ENCODE results near the gene FXR2. TPM values are rescaled to one million over a fixed set of nuclear protein-coding genes. Genes with fewer than 3 reads are reported as not detected.

FXR2 gene
- total RNA-seq, 1 experiment from 2014 or later, result 40.5 TPM

- H4K20me1 ChIP-seq (ENCODE audit: insufficient read depth, low read depth, low read length), result peaks cover 10% of the 10 kb centered on the region; the same call in 1 of the 2 replicates
- peak overlapping the region; percentile 86 for H3K4me3 ChIP-seq (ENCODE audit: low read length)
- H3K9me2 ChIP-seq (replicated peaks; ENCODE audit: insufficient read depth, low read length), result no peaks in the 10 kb centered on the region
- peak overlapping the region; percentile 88 for H3K4me2 ChIP-seq (ENCODE audit: low read depth, low read length, poor library complexity, severe bottlenecking)
- peak overlapping the region; percentile 62 for H3K27ac ChIP-seq (ENCODE audit: low read length)
- peaks cover 31% of the 10 kb centered on the region for H3K36me3 ChIP-seq (ENCODE audit: insufficient read depth, low read length)
- peak overlapping the region; percentile 87 for H3K9ac ChIP-seq (ENCODE audit: low read length)
- H3K27me3 ChIP-seq (ENCODE audit: low read length), result no peaks in the 10 kb centered on the region
- H3K4me1 ChIP-seq (ENCODE audit: low read length), result peaks cover 44% of the 10 kb centered on the region
- DNase-seq, result peak; percentile 72
- no peak overlapping the region for H2AFZ ChIP-seq (ENCODE audit: low read length)
- peaks cover 48% of the 10 kb centered on the region for H3K79me2 ChIP-seq (ENCODE audit: low read length)
- no peaks in the 10 kb centered on the region for H3K9me3 ChIP-seq (ENCODE audit: low read length)
These were observed 52.5 kb downstream of the FXR2 start for GRCh38 chr17:7562208-7562605.

DNA sequence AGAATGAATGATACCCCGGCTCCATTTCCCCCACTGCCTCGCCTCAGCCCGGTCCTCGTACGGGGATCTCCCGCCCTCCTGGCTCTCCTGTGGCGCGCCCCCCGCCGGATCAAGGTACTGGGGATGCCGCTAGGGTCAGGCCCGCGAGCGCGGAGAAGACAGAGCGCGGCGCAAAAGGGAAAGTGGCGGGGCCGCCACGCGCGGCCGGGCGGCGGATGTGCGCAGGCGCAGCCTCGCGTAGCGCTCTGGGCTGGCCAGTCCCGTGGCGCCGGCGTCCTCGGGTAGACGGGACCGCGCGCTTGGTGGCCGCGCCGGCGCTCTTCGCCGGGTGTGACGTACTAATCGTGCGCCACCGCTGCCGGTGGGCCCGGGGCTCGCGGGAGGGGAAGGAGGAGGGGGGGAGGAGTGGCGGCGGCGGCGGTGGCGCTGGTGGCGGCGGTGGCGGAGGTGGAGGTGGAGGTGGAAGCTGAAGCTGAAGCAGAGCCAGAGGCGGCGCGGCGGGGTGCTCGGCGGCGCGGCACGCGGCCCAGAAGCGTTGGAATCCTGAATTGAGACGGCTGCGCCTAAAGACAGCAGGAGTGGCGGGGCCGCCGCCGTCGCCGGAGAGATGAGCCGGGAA, 53.0 kb downstream of the FXR2 start, which contains the start of gene SENP3:
Gene SENP3 (plus strand): TSS at position 331 of the 619 bp plus-strand sequence. CDS start 1,158 bp downstream, outside the sequence.
- peak within 1 kb of the TSS; percentile 81 for H3K27ac ChIP-seq (ENCODE audit: low read length)
- peak; percentile 96 for DNase-seq
- peaks cover 44% of the 10 kb centered on the region for H3K4me1 ChIP-seq (ENCODE audit: low read length)
- peak within 1 kb of the TSS; percentile 87 for H3K9ac ChIP-seq (ENCODE audit: low read length)
- H3K9me3 ChIP-seq (ENCODE audit: low read length), result no peaks in the 10 kb centered on the region
- H3K27me3 ChIP-seq (ENCODE audit: low read length), result no peaks in the 10 kb centered on the region
- peaks cover 26% of the 10 kb centered on the region for H3K36me3 ChIP-seq (ENCODE audit: insufficient read depth, low read length)
- peaks cover 48% of the 10 kb centered on the region for H3K79me2 ChIP-seq (ENCODE audit: low read length)
- peaks cover 10% of the 10 kb centered on the region; the same call in 1 of the 2 replicates for H4K20me1 ChIP-seq (ENCODE audit: insufficient read depth, low read depth, low read length)
- peak within 1 kb of the TSS; percentile 92 for H2AFZ ChIP-seq (ENCODE audit: low read length)
- H3K9me2 ChIP-seq (replicated peaks; ENCODE audit: insufficient read depth, low read length), result no peaks in the 10 kb centered on the region
- H3K4me2 ChIP-seq (ENCODE audit: low read depth, low read length, poor library complexity, severe bottlenecking), result peak within 1 kb of the TSS; percentile 88
- H3K4me3 ChIP-seq (ENCODE audit: low read length), result peak within 1 kb of the TSS; percentile 86

GRCh38 chr17:7561028-7561575, 53.6 kb downstream of the FXR2 start:
- Histone ChIP-seq H3K79me2 (ENCODE audit: low read length) (peaks cover 48% of the 10 kb centered on the region), H3K9ac (ENCODE audit: low read length) (peak overlapping the region; percentile 87), H3K4me2 (ENCODE audit: low read depth, low read length, poor library complexity, severe bottlenecking) (peak overlapping the region; percentile 88), H4K20me1 (ENCODE audit: insufficient read depth, low read depth, low read length) (peaks cover 10% of the 10 kb centered on the region; the same call in 1 of the 2 replicates), H3K4me1 (ENCODE audit: low read length) (peaks cover 44% of the 10 kb centered on the region), H3K9me2 (replicated peaks; ENCODE audit: insufficient read depth, low read length) (no peaks in the 10 kb centered on the region), H3K9me3 (ENCODE audit: low read length) (no peaks in the 10 kb centered on the region), H2AFZ (ENCODE audit: low read length) (peak overlapping the region; percentile 92), H3K27me3 (ENCODE audit: low read length) (no peaks in the 10 kb centered on the region), H3K27ac (ENCODE audit: low read length) (peak overlapping the region; percentile 81), H3K4me3 (ENCODE audit: low read length) (peak overlapping the region; percentile 86), H3K36me3 (ENCODE audit: insufficient read depth, low read length) (peaks cover 24% of the 10 kb centered on the region)
- peak; percentile 92 for DNase-seq

DNA sequence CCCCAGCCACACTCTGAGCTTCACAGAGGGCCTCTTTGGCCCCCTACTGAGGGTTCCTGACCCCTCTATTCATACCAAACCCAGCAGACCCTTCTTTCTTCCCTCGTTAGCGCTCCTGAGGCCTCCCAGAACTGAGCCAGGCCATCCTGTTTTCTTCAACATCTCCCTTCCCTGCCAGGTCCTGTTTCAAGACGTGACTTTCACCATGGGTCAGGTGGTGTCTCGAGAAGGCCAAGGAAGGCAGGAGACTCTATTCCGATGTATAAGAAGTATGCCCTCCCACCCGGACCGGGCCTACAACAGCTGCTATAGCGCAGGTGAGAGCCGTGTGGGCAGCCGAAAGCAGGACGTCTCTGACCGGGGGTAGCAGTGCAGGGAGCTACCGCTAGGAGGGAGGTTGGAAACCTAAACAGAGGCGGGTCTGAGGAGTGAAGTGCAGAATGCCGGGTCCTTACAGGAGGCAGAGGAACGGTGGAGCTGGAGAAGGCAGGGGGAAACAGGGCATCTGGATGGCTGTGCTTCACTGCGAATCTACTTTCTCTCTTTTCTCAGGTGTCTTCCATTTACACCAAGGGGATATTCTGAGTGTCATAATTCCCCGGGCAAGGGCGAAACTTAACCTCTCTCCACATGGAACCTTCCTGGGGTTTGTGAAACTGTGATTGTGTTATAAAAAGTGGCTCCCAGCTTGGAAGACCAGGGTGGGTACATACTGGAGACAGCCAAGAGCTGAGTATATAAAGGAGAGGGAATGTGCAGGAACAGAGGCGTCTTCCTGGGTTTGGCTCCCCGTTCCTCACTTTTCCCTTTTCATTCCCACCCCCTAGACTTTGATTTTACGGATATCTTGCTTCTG, 54.3 kb downstream of the FXR2 start:
- Histone ChIP-seq H3K9me3 (ENCODE audit: low read length) (no peaks in the 10 kb centered on the region), H3K79me2 (ENCODE audit: low read length) (peaks cover 43% of the 10 kb centered on the region), H3K27ac (ENCODE audit: low read length) (no peak overlapping the region), H3K36me3 (ENCODE audit: insufficient read depth, low read length) (peaks cover 19% of the 10 kb centered on the region), H3K27me3 (ENCODE audit: low read length) (no peaks in the 10 kb centered on the region), H3K4me2 (ENCODE audit: low read depth, low read length, poor library complexity, severe bottlenecking) (peak overlapping the region; percentile 88), H4K20me1 (ENCODE audit: insufficient read depth, low read depth, low read length) (peaks cover 9% of the 10 kb centered on the region; the same call in 1 of the 2 replicates), H3K4me3 (ENCODE audit: low read length) (peak overlapping the region; percentile 86), H2AFZ (ENCODE audit: low read length) (no peak overlapping the region), H3K9me2 (replicated peaks; ENCODE audit: insufficient read depth, low read length) (no peaks in the 10 kb centered on the region), H3K9ac (ENCODE audit: low read length) (peak overlapping the region; percentile 87), H3K4me1 (ENCODE audit: low read length) (peaks cover 44% of the 10 kb centered on the region)
- DNase-seq, result peak; percentile 88

GRCh38 chr17:7559320-7560171, 55.2 kb downstream of the FXR2 start:
- Histone ChIP-seq H3K9me3 (ENCODE audit: low read length) (no peaks in the 10 kb centered on the region), H4K20me1 (ENCODE audit: insufficient read depth, low read depth, low read length) (peaks cover 3% of the 10 kb centered on the region; the same call in 1 of the 2 replicates), H3K79me2 (ENCODE audit: low read length) (peaks cover 35% of the 10 kb centered on the region), H3K9ac (ENCODE audit: low read length) (no peak overlapping the region), H3K27ac (ENCODE audit: low read length) (no peak overlapping the region), H3K36me3 (ENCODE audit: insufficient read depth, low read length) (peaks cover 11% of the 10 kb centered on the region), H3K9me2 (replicated peaks; ENCODE audit: insufficient read depth, low read length) (no peaks in the 10 kb centered on the region), H2AFZ (ENCODE audit: low read length) (no peak overlapping the region), H3K4me2 (ENCODE audit: low read depth, low read length, poor library complexity, severe bottlenecking) (peak overlapping the region; percentile 88), H3K4me1 (ENCODE audit: low read length) (peaks cover 44% of the 10 kb centered on the region), H3K27me3 (ENCODE audit: low read length) (no peaks in the 10 kb centered on the region), H3K4me3 (ENCODE audit: low read length) (no peak overlapping the region)
- DNase-seq, result no peak

- H3K9ac ChIP-seq (ENCODE audit: low read length), result peak within 1 kb of the TSS; percentile 38
- peaks cover 38% of the 10 kb centered on the region for H3K4me1 ChIP-seq (ENCODE audit: low read length)
- peaks cover 3% of the 10 kb centered on the region; the same call in 1 of the 2 replicates for H4K20me1 ChIP-seq (ENCODE audit: insufficient read depth, low read depth, low read length)
- H3K79me2 ChIP-seq (ENCODE audit: low read length), result peaks cover 27% of the 10 kb centered on the region
- no peaks in the 10 kb centered on the region for H3K27me3 ChIP-seq (ENCODE audit: low read length)
- no peaks in the 10 kb centered on the region for H3K9me3 ChIP-seq (ENCODE audit: low read length)
- no peak within 1 kb of the TSS for H3K27ac ChIP-seq (ENCODE audit: low read length)
- H2AFZ ChIP-seq (ENCODE audit: low read length), result no peak within 1 kb of the TSS
- peak within 1 kb of the TSS; percentile 28 for H3K4me2 ChIP-seq (ENCODE audit: low read depth, low read length, poor library complexity, severe bottlenecking)
- H3K4me3 ChIP-seq (ENCODE audit: low read length), result no peak within 1 kb of the TSS
- peaks cover 5% of the 10 kb centered on the region; the same call in 1 of the 2 replicates for H3K36me3 ChIP-seq (ENCODE audit: insufficient read depth, low read length)
- no peak for DNase-seq
- no peaks in the 10 kb centered on the region for H3K9me2 ChIP-seq (replicated peaks; ENCODE audit: insufficient read depth, low read length)
These were observed 56.0 kb downstream of the FXR2 start, which contains the start of gene TNFSF13 for GRCh38 chr17:7558544-7559319. TSS of gene TNFSF13 (plus strand) at chr17:7558750. CDS start at chr17:7559040, 290 bp downstream.

All from Karpas-422 (cell line).